Activated naive CD4-positive, alpha-beta T cell treated with anti-CD3 and anti-CD28 coated beads for 36 hours (primary cell): ENCODE data around the gene RAB18. TPM values are rescaled to one million over a fixed set of nuclear protein-coding genes. Genes with fewer than 3 reads are reported as not detected.
"Not testable (repeated sequence)": the region's sequence is repeated elsewhere in the genome, so short reads cannot be mapped to it uniquely, and the experiment has no call there.

Source experiments
- CTCF ChIA-PET: fragments of 350-600 bp; sonication (Branson Sonifier 250); formaldehyde crosslinking; loops from one replicate; lab custom pipeline; 2021; ENCODE audit warnings: antibody characterized with exemption; lab: Charles Lee
- DNase-seq: peaks from one replicate; pipeline ENCODE4 v3.0.0-alpha.2; 2020
- H3K27ac Mint-ChIP-seq: one replicate; pipeline ENCODE4 v1.8.0; 2021; ENCODE audit warnings: mild to moderate bottlenecking, mixed read lengths
- H3K27me3 Mint-ChIP-seq: one replicate; pipeline ENCODE4 v1.8.0; 2021; ENCODE audit warnings: low read depth, mixed read lengths
- H3K36me3 Mint-ChIP-seq: one replicate; pipeline ENCODE4 v1.8.0; 2021; ENCODE audit warnings: low read depth, mixed read lengths
- H3K4me1 Mint-ChIP-seq: one replicate; pipeline ENCODE4 v1.8.0; 2021; ENCODE audit warnings: low read depth, mixed read lengths
- H3K4me3 Mint-ChIP-seq: one replicate; pipeline ENCODE4 v1.8.0; 2021; ENCODE audit warnings: mild to moderate bottlenecking, moderate library complexity, mixed read lengths
- H3K9me3 Mint-ChIP-seq: one replicate; pipeline ENCODE4 v1.8.0; 2021; ENCODE audit warnings: mixed read lengths
- intact Hi-C: fragments of 100-400 bp; cut with micrococcal nuclease; formaldehyde crosslinking; loops from one replicate; pipeline ENCODE4 v1.15.1; 2023
- total RNA-seq, 2 experiments: library from RNA; stranded (reverse); gene quantifications; one replicate each; pipeline ENCODE4 v1.2.3, GENCODE V29; 2021

RAB18 gene
- total RNA-seq, 2 experiments from 2014 or later: 35.4 to 41.3 TPM

DNA sequence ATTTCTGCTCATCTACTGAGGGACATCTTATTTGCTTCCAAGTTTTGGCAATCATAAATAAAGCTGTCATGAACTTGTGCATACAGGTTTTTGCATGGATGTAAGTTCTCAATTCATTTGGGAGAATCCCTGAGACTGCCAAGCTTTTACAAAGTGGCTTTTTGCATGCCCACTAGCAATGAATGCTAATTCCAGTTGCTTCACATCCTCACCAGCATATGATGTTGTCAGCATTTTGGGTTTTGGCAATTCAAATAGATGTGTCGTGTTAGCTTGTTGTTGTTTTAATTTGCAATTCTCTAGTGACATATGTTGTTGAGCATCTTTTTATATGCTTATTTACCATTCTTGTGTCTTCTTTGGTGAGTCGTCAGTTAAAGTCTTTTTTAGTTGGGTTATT lies 57.2 kb downstream of the RAB18 start:
- CTCF ChIA-PET: interaction anchor here (1.2 to 1.3 kb wide), 3 partner anchors 12 to 97 kb away, joined by 3 to 4 read pairs (median 3); no protein-coding TSS in a partner anchor
- H3K4me1 Mint-ChIP-seq: peaks cover 12% of the 10 kb centered on the region

DNA sequence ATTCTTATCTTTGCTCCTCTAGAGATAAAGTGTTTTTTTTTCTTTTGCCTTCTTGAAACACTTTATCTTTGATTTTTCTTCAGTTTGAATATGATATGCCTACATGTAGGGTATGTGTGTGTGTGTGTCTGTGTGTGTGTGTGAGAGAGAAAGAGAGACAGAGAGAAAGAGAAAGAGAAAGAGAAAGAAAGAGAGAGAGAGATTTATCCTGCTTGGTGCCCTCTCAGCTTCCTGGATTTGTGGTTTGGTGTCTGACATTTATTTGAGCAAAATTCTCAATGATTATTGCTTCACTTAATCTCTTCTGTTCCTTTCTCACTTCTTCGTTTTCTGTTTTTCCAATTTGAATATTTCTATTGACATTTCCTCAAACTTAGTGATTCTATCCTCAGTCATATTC lies 60.3 kb downstream of the RAB18 start:
- CTCF ChIA-PET: no interaction called here
- Mint-ChIP-seq H3K9me3 (no peaks in the 10 kb centered on the region), H3K4me3 (no peak overlapping the region), H3K27ac (no peak overlapping the region), H3K36me3 (peaks cover 3% of the 10 kb centered on the region), H3K27me3 (no peaks in the 10 kb centered on the region), H3K4me1 (peaks cover 19% of the 10 kb centered on the region)
- DNase-seq: no peak
- intact Hi-C loops: no loop called here

More for the DNA sequence above, 57.2 kb downstream of the RAB18 start:
- DNase-seq: no peak
- intact Hi-C loops: no loop called here
- Mint-ChIP-seq H3K27ac (no peak overlapping the region), H3K9me3 (no peaks in the 10 kb centered on the region), H3K4me3 (no peak overlapping the region), H3K27me3 (no peaks in the 10 kb centered on the region), H3K36me3 (no peaks in the 10 kb centered on the region)

DNA sequence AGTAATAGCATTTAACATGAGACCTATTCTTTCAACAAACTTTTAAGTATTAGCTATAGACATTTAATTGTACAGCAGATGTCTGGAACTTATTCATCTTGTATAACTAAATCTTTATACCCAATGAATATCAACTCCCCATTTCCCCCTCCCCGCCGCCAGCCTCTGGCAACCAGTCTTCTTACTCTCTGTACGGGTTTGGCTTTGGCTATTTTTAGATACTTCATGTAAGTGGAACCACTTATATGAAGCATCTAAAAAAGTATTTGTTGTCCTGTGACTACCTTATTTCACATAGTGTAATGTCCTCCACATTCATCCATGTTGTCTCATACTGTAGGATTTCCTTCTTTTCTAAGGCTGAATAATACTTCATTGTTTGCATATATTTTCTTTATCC lies 60.8 kb downstream of the RAB18 start:
- Mint-ChIP-seq H3K27me3 (no peaks in the 10 kb centered on the region), H3K36me3 (peaks cover 3% of the 10 kb centered on the region), H3K9me3 (no peaks in the 10 kb centered on the region), H3K4me1 (peaks cover 19% of the 10 kb centered on the region), H3K27ac (no peak overlapping the region), H3K4me3 (no peak overlapping the region)
- DNase-seq: no peak
- CTCF ChIA-PET: interaction anchor here (0.5 kb wide), 1 partner anchor 119 kb away, joined by 3 read pairs; no protein-coding TSS in a partner anchor
- intact Hi-C loops: no loop called here

DNA sequence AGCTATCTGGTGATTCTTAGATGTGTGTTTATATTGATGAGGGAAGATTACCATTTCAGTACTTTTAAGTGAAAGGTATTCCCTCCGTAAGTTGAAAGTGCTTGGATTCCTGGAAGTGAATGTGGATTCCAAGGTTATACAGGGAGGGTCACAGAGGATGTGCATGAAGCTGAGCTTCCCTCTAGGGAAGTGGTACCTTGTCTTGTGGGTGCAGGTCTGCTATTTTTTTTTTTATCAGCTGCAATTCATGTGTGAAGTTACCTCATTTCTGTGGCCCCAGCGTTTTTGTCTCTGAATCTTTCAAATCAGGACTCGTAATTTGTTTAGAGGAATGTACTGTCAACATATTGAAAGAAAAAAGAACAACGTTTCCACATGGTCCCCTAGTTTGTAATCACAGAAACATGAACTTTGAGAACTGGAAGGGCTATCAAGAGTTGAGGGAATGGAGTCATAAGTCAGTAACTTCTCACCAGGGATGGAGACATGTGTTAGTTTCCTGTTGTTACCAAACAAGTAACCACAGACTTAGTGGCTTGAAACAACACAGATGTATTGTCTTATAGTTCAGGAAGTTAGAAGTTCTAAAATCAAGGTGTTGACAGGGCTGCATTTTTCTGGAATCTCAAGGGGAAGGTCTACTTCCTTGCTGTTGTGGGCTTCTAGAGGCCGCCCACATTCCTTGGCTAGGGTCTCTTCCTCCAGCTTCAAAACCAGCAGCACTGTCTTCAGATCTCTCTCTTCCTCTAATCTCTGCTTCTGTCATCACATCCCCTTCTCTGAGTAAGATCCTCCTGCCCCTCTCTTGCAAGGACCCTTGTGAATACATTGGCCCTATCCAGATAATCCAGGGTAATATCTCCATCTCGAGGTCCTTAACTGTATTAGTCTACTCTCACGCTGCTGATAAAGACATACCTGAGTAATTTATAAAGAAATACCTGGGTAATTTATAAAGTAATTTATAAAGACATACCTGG lies 64.4 kb downstream of the RAB18 start:
- CTCF ChIA-PET: interaction anchor here (0.6 kb wide), 1 partner anchor 81 kb away, joined by 4 read pairs; no protein-coding TSS in a partner anchor
- H3K4me3 Mint-ChIP-seq: no peak overlapping the region
- H3K9me3 Mint-ChIP-seq: no peaks in the 10 kb centered on the region
- no peak for DNase-seq
- H3K27ac Mint-ChIP-seq: no peak overlapping the region
- no peaks in the 10 kb centered on the region for H3K27me3 Mint-ChIP-seq
- peaks cover 19% of the 10 kb centered on the region for H3K4me1 Mint-ChIP-seq
- intact Hi-C loops: loop anchor here (2.0 kb wide), 1 partner anchor 58 kb away; no protein-coding TSS in a partner anchor
- H3K36me3 Mint-ChIP-seq: peaks cover 4% of the 10 kb centered on the region

DNA sequence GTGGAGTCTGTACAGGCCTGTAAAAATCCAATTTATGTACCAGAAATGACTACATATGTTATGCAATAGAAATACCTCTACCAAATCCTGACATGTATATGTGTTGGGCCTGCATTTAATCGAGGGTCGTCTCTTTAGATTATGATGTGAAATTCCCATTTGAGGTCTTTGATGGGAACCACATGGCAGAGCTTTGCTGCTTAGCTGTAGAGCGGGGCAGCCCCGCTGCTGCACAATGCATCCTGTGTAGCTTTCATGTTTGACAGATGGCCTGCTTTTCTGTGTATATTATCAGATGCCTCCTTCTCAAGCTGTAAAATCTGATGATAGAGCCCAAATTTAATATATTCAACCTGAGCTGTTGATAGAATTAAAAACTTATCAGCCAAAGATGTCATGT lies 65.8 kb downstream of the RAB18 start:
- no peak overlapping the region for H3K4me3 Mint-ChIP-seq
- no peak for DNase-seq
- CTCF ChIA-PET: no interaction called here
- peaks cover 9% of the 10 kb centered on the region for H3K4me1 Mint-ChIP-seq
- no peaks in the 10 kb centered on the region for H3K9me3 Mint-ChIP-seq
- H3K27me3 Mint-ChIP-seq: no peaks in the 10 kb centered on the region
- intact Hi-C loops: loop anchor here (2.0 kb wide), 1 partner anchor 59 kb away; no protein-coding TSS in a partner anchor
- H3K36me3 Mint-ChIP-seq: peaks cover 4% of the 10 kb centered on the region
- no peak overlapping the region for H3K27ac Mint-ChIP-seq

DNA sequence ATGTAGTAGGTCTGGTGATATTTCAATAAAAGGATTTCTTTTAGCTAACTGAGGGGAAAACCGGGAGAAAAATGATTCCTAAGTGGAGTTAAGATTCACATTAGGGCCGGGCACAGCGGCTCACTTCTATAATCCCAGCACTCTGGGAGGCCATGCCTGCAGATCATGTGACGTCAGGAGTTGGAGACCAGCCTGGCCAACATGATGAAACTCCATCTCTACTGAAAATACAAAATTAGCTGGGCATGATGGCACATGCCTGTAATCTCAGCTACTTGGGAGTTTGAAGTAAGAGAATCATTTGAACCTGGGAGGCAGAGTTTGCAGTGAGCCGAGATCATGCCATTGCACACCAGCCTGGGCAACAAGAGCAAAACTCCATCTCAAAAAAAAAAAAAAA lies 72.9 kb downstream of the RAB18 start:
- DNase-seq, intact Hi-C loops, H3K27ac Mint-ChIP-seq, H3K27me3 Mint-ChIP-seq, H3K36me3 Mint-ChIP-seq, H3K4me3 Mint-ChIP-seq, H3K9me3 Mint-ChIP-seq, CTCF ChIA-PET, H3K4me1 Mint-ChIP-seq: not testable (repeated sequence)

DNA sequence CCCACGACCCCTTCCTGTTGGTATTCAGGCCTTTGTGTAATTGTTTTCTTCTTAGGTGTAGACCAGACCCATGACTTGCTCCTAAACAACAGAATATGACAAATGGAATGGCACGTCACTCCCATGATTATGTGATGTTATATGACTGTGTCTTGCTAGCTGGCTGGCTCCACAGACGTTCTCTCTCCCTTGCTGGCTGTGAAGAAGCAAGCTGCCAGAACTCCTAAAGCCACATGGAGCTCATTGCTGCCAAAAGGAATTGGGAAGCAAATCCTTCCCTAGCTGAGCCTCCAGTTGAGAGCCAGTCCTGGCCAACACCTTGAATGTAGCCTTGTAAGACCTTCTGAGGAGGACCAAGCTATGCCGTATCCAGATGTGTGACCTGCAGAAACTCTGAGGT lies 74.2 kb downstream of the RAB18 start:
- Mint-ChIP-seq H3K36me3 (no peaks in the 10 kb centered on the region), H3K27me3 (no peaks in the 10 kb centered on the region), H3K4me1 (no peaks in the 10 kb centered on the region), H3K27ac (no peak overlapping the region), H3K9me3 (no peaks in the 10 kb centered on the region), H3K4me3 (no peak overlapping the region)
- CTCF ChIA-PET: no interaction called here
- intact Hi-C loops: no loop called here
- no peak for DNase-seq

DNA sequence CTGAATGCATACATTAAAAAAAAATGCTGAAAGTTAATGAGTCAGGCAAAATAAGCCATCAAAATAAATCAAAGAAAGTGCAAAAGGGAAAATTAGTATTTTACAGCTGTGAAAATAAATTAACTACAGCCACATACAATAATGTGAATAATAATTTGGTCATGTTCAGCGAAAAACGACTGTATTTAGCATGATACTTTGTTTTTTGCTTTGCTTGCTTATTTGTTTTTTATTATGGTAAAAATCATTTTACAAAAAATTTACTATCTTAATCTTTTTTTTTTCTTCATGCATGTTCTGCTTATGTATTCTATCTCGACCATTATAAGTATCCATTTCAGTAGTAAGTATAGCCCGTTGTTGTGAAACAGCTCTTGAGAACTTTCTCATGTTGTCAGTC lies 77.1 kb downstream of the RAB18 start:
- Mint-ChIP-seq H3K27me3 (no peaks in the 10 kb centered on the region), H3K4me1 (no peaks in the 10 kb centered on the region), H3K9me3 (no peaks in the 10 kb centered on the region), H3K4me3 (no peak overlapping the region), H3K36me3 (no peaks in the 10 kb centered on the region), H3K27ac (no peak overlapping the region)
- no peak for DNase-seq
- CTCF ChIA-PET: no interaction called here
- intact Hi-C loops: no loop called here

DNA sequence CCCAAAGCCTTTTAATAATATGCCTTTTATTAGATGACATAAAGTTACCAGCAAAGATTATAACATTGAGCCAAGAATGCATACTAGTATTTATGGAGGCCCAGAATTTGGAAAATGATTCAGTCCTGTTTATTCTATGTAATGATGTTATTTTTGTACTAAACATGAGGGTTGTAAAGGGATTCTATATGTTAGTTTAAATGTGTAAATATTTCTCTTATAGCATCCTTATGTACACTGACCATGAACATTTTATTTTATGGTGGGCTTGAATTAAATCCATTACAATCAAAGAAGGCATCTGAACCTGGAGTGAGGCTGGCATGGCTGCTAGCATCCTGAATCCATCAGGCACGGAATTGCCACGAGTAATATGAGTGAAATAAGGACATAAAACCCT lies 80.2 kb downstream of the RAB18 start:
- CTCF ChIA-PET: no interaction called here
- H3K4me3 Mint-ChIP-seq: no peak overlapping the region
- no peak overlapping the region for H3K27ac Mint-ChIP-seq
- peaks cover 3% of the 10 kb centered on the region for H3K9me3 Mint-ChIP-seq
- intact Hi-C loops: no loop called here
- no peaks in the 10 kb centered on the region for H3K4me1 Mint-ChIP-seq
- DNase-seq: no peak
- peaks cover 8% of the 10 kb centered on the region for H3K27me3 Mint-ChIP-seq
- peaks cover 3% of the 10 kb centered on the region for H3K36me3 Mint-ChIP-seq

Other genes with a start within 250 kb of the RAB18 start
- under 1 TPM; 0.15 to 0.38 TPM for gene MKX, start 241.5 kb downstream of the RAB18 start, total RNA-seq